ENCODE results near the gene LZTS3.
"Not testable (repeated sequence)": the region's sequence is repeated elsewhere in the genome, so short reads cannot be mapped to it uniquely, and the experiment has no call there.

The LZTS3 gene

DNA sequence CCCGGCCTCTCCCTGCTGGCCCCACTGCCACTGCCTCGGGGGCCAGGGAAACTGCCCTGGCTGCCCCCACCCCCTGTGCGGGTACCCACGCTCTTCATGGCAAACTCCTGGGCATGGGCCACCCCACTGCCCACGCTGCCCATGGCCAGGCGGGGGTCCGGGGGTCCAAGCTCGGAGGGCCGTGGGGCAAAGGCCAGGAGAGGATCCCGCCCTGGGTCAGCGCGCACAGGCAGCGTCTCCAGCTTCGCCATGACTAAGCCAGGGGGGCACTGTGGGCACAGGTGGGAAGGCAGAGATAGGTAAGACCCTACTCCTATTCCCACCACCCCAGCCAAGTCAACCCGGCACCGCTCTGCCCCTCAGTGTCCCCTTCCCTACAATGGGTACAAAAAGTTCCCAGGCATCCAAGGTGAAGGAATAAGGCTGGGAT lies 6.4 kb downstream of the LZTS3 start:
- no peak for FAIRE-seq

DNA sequence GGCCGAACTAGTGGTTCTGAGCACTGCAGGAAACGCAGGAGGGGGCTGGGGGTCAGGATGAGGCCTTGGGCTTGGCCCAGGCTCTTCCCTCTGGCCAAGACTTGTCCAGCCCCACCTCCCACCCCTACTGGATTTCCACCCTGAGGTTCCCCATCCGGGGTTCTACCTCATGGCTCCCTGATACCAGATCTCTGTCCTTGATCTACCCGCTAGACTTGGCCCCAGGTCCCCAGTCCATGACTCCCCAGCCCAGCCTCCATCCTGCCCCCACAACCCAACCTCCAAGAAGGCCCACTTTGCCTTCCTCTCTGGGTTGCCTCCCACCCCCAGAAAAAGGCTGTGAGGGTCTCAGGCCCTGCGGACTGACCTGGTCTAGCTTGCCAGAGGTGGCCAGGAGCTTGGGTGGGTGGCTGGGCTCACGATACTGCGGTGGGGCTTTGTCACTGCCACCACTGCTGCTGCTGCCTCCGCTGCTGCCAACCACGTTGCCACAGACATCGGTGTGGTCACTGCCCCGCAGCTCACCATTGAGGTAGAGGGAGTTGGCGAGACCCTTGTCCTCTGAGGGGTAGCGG lies 6.9 kb downstream of the LZTS3 start:
- no peak for FAIRE-seq

DNA sequence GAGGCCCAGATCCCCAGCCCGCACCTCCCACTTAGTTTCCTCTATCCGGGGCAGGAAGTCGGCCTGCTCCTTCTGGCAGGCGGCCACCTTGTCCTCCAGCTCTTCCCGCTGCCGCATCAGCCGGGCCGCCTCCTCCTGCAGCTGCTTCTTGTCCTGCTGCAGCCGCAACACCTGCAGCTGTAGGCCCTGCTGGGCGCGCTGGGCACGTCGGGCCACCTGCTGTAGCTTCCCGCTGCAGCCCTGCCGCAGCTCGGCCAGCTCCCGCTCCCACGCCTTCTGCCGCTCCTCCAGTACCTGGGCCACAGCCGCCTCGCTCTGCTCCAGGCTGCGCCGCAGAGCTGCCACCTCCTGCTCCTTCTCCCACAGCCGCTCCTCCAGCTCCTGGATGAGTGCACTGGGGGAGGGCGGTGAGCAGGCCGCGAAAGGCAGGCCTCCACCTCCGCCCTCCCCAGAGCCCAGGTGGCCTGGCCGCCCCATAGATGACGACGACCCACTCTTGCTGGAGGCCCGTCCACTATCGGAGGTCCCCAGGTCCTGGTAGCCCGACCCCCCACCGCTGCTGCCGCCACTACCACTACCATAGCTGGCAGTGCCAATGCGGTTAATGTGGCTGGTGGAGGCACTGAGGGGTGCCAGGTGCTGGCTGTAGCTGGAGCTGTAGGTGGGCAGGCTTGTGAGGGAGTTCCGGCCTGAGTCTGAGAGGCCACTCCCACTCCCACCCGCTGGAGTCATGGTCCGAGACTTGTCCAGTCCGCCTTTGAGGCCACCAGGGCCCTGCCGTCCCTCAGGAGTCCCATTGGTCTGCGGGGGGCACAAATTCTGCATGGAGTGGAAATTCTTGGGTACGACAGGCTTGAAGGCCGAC lies 7.6 kb downstream of the LZTS3 start:
- FAIRE-seq, result no peak

DNA sequence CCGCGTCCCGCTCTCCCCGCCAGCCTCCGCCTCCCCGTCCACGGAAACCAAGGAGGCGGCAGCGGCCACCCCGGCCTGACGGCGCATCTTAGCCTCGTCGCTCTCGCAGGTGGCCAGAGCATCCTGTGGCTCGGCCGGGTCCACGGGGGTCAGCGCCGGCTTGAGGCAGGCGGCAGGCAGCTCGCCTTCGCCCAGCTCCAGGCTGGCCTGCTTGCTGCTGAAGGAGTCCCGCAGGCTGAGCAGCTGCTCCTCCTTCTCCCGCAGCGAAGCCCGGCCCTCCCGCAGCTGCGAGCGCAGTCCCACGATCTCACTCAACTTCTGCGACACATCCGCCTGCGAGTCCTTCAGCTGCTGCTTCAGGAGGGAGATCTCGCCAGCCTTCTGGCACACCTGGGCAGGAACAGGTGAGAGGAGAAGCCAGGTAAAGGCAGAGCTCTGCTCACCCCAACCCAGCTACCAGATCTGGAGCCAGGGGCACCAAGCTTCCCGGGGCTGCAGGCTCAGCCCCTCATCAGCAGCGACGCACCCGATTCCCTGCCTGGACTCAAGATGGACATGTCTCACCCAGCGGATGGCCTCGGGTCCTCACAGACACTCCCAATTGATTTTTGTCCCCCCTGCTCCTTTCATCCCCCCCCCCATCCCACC lies 8.5 kb downstream of the LZTS3 start:
- no peak for FAIRE-seq

- FAIRE-seq, result no peak
Measured at GRCh38 chr20:3164043-3164762, 9.1 kb downstream of the LZTS3 start.

GRCh38 chr20:3163099-3164042 lies 10.0 kb downstream of the LZTS3 start:
- FAIRE-seq, result no peak

DNA sequence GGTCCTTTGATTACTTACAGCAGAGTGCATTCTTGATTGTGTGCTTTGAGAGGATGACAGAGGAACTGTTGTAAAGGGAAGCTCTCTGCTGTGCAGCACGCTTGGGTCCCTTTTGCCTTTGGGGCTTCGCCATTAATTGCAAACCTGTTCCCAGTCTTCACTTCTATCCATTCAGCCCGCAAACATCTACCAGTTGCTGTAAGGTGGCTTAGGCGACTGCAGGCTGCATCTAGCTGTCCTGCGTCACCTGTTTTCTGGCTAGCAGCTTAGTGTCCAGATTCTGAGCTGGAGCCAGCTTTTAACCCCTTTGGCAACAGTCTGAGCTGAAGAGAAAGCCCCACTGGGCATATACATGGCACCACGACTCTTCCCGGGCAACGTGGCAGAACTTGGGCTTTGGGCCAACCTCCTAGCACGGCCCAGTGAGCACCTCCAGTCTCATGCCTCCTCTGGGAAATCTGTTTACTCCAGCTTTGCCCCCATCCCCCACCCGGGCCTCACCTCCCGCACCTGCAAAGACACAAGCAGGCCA lies 11.2 kb downstream of the LZTS3 start:
- no peak for FAIRE-seq

DNA sequence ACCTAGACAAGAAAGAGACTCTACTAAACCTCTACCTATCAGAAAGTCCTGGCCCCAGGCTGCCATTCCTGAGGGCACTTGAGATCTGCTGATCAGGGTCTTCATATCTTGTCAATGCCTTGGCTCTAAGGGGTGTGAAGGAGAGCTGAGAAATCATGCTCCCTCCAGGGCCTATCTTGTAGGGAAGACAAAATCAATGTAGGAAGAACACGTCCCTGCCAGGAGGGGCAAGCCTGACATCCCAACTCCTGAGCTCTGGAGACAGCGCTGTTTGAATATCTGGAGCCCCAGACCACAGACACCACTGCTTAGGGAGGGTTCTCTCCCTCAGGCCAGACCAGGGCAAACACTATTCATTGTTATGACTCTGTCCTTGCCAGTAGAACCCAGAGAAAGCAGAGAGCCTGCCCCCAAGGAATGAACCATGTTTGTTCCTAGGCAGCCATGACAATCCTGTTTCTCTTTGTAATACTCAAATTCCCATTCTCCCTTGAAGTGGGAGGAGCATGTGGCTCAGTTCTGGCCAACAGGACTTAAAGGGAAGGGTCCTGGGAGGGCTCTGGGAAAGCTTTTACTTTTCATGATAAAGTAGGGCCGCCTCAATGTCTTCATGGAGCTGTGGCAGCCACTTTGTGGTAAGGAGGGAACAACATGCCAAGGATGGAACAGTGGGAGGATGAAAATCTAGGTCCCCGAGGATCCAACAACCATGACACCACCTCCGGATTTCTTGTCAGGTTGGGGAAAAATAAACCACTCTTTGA lies 11.9 kb downstream of the LZTS3 start:
- no peak for FAIRE-seq

- no peak for FAIRE-seq
Measured at GRCh38 chr20:3160418-3160817, 12.9 kb downstream of the LZTS3 start.

DNA sequence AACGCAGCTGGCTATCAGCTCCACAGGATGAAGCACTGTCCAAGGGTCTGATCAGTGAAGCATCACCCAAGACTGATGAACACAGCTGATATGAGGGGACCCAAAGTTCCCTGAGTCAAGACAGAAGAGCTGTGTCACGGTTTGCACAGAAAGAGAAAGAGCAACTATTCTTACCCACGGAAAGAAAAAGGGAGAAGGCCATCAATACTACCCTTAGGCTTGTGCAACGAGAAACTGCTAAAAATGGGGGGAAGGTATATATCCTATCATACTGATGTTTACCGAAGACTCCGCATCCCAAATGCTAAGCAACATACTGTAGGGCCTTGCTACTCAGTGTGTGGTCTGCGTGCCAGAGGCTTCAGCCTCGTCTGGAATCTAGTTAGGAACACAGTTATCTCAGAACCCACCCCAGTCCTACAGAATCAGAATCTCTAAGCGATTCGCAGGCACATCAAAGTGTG lies 14.3 kb downstream of the LZTS3 start:
- no peak for FAIRE-seq

DNA sequence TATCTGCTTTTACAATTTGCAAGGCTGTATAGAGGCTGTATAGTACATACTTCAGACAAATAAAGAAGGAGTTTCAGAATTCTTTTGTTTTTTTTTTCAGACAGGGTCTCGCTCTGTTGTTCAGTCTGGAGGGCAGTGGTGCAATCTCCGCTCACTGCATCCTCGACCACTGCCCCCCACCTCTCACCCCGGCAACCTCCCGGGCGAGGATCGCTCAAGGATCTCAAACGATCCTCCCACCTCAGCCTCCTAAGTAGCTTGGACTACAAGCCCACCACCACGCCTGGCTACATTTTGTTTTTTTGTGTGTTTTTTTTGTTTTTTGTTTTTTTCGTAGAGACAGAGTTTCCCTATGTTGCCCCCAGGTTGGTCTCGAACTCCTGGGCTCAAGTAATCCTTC lies 15.5 kb downstream of the LZTS3 start:
- FAIRE-seq, result no peak

GRCh38 chr20:3156811-3157619 lies 16.3 kb downstream of the LZTS3 start:
- no peak for FAIRE-seq

DNA sequence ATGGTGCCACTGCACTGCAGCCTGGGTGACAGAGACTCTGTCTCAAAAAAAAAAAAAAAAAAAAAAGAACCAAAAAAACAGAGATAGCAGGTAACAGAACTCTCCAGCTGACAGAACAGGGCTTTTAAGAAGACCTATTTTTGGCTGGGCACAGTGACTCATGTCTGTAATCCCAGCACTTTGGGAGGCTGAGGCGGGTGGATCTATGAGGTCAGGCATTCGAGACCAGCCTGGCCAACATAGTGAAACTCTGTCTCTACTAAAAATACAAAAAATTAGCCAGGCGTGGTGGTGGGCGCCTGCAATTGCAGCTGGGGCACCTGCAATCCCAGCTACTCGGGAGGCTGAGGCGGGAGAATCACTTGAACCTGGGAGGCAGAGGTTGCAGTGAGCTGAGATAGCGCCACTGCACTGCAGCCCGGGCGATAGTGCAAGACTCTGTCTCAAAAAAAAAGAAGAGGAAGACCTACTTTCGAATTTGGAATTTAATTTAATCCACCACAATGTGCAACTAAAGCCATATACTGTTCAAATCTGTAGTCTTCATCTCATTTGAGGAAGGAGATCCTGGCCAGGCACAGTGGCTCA lies 21.2 kb downstream of the LZTS3 start:
- FAIRE-seq, result not testable (repeated sequence)

DNA sequence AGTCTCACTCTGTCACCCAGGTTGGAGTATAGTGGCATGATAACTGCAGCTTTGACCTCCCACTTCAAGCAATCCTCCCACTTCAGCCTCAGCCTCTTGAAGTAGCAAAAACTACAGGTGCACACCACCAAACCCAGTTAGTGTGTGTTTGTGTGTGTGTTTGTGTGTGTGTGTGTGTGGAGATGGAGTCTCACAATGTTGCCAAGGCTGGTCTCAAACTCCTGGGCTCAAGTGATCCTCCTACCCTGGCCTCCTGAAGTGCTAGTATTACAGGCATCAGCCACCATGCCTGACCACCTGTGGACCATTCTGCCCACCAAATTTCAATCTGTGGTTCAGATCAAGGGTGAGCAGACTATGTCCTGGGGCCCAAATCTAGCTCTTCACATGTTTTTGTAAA lies 22.4 kb downstream of the LZTS3 start:
- FAIRE-seq, result no peak

DNA sequence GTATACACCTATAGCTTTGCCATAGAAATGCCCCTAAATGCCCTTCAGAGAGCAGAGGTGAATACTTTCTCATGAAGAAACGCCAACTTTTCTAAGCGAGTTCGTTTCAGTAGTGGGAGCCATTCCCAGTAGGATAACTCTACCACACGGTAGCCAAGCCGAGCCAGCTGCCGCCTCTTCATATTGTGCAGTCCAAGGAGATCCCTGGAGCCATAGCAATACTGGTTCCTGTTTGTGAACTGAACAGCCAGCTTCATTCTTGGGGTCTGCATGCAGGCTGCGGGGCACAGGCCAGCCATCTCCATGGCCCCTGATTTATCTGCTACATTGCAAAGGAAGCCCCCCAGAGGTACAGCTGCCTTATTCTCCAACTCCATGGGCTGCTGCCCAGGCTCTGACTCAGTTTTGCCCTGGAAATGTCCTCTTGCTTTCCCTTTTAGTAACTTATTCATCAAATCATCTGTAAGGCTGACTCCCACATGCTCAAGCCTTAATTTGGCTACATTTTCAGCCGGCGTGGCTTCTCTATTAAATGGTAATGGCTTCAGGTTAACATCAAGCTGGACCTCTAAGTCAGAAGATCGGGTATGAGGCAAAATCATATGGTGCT lies 26.5 kb downstream of the LZTS3 start:
- no peak for FAIRE-seq

DNA sequence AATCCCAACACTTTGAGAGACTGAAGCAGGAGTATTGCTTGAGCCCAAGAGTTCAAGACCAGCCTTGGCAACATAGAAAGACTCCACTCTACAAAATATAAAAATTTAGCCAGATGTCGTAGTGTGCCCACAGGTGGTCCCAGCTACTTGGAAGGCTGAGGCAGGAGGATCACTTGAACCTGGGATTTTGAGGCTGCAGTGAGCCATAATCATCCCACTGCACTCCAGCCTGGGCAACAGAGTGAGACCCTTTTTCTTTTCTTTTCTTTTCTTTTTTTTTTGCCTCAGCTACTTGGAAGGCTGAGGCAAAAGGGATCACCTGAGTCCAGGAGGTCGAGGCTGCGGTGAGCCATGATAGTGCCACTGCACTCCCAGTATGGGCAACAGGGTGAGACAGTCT lies 31.6 kb downstream of the LZTS3 start:
- no peak for FAIRE-seq

- no peak for FAIRE-seq
Measured at GRCh38 chr20:3137492-3137891, 35.9 kb downstream of the LZTS3 start.

DNA sequence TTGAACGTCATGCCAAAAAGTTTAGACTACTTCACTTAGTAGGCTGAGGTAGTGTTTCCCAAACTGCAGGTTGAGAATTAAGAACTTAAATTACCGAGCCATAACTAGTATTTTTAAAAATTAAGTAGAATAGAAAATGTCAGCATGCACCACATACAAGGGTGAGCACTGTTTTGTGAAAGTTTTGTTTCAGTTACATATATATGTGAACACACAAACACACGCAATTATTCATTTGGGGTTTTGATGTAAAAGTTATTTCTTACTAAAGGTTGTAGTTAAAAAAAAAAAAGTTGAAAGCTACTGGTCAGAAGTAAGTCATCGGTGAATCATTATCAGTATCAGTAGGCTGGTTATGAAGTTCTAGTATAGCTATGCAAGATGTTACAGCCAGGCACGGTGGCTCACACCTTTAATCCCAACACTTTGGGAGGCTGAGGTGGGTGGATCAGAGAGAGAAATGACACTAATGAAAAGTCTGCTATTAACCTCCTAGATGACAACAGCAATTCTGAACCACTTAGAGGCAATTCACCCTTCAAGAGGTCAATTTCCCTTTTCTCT lies 37.8 kb downstream of the LZTS3 start:
- no peak for FAIRE-seq

DNA sequence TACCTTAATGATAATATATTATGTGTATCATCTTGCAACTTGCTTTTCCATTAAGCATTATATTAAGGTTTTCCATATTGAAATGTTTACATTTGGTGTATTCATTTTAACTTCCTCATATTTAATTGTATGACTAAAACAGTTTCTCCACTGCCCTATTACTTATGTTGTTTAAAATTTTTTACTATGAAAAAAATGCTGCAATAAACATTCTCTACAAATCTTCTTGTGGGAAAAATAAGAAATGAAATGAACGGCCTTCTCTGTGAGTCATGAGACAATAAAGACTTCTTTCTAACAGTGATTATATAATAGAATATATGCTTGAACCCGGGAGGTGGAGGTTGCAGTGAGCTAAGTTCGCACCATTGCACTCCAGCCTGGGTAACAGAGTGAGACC lies 39.2 kb downstream of the LZTS3 start:
- no peak for FAIRE-seq

Measured in colon (tissue), 2 donors.